HG03558 (cell line): ENCODE measurements around the gene CTAGE1.

ENCODE experiments used
- ATAC-seq: cut with Tn5 transposase; IDR thresholded peaks from one replicate; pipeline ENCODE4 v1.9.1; 2021; ENCODE audit warnings: moderate number of reproducible peaks; ENCODE audit not compliant: unreplicated experiment; ENCODE audit errors: extremely low read depth

The CTAGE1 gene

DNA sequence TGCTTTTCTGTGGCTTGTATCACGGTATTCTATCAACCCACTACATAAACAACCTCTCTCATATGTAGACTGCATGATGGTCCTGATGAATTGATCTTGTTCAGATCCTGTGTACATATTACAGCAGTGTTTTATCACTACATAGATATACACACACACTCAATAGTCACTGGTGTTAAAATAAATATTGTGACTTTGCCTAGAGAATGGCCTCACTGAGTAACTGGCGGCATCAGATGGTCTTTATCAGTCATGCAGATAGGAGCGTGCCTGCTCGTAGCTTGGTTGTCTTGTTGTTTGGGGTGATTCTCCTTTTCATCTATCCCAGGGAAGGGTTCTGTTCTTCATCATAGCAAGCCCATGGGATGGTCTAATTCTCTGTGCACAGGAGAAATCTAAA, 18.4 kb upstream of the CTAGE1 start:
- ATAC-seq: no peak

DNA sequence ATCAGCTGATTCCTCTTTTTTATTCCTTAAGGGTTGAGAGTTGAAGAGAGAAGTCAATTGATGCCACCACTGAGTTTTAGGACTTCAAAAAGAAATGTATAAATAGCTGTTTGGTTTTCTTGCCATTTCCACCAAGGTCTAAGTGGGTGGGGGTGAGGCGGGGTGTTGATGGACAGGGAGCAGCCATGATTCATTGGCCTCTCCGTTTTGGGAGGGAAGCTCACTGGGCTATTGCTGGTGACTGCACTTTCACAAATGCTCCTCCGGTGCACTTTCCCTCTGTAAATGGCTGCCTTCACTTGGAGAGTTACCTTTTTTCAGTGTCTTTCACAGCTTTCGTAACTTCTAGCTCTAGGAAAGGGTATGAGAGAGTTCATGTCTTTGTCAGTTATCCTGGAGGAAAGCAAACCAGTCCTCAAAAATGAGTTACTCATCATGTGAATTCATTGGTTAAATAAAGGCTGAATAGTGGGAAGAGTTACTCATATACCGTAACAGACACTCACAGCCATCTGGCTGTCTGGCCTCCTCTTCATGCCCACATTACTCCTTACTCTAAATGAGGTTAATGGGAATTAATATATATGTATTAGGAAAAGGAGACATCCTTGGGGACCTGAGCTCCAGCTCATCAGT, 17.4 kb upstream of the CTAGE1 start:
- no peak for ATAC-seq

DNA sequence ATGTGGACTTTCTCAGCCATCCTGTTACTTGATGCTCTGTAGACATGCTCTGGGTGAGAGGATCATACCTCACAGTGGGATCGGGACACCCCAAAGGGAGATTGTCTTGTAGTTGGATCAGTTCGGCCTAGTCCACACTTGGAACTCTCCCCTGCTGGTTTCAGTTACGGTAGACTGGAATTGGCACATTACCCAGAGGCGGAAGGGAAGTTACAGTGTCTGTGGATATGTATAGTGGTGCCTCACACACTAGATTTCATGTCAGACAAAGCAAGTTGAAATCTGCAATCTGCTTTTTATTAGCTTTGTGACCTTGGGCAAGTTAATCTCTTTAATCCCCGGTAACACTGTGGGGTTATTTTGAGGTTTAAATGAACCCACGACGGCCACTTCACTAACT, 16.2 kb upstream of the CTAGE1 start:
- ATAC-seq: no peak

DNA sequence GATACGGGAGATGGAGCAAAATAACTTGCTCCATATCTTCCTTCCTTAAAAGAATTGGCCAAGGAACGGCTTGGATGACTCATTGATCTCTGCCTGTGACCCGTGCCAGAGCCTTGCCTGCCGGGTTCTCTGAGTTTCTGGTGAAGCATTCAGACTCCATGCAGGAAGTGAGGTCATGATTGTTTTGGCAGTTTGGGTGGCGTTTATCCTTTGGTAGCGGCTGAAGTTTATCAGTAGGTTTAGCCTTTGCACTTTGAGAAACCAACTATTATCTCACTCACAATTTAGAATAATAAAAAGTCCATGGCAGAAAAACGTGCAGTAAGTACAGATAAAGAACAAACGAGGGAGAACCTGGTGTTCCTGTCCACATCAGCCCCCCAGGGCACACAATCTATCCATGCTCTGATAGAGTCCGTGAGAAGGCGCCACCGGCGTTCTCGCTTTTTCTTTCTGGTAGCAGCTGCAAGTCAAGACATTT, 15.0 kb upstream of the CTAGE1 start:
- ATAC-seq: no peak

DNA sequence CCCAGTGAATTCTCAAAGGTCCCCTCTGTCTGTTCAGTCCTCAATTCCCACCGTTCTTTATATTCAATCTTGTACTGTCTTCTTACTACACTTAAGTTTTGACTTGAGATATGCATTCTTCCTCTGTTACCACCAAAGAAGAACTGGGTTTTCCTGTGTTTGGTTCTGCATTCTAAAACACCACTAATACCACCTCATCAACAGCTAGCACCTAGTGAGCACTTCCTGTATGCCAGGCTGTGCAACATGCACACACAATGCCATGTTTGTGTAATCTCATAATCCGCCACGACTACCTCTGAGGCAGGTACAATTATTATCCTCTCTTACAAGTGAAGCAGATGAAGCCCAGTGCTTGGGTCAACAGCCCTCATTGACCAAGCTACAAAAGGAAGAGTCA, 11.8 kb upstream of the CTAGE1 start:
- no peak for ATAC-seq

GRCh38 chr18:22428672-22429071, 11.0 kb upstream of the CTAGE1 start:
- no peak for ATAC-seq

DNA sequence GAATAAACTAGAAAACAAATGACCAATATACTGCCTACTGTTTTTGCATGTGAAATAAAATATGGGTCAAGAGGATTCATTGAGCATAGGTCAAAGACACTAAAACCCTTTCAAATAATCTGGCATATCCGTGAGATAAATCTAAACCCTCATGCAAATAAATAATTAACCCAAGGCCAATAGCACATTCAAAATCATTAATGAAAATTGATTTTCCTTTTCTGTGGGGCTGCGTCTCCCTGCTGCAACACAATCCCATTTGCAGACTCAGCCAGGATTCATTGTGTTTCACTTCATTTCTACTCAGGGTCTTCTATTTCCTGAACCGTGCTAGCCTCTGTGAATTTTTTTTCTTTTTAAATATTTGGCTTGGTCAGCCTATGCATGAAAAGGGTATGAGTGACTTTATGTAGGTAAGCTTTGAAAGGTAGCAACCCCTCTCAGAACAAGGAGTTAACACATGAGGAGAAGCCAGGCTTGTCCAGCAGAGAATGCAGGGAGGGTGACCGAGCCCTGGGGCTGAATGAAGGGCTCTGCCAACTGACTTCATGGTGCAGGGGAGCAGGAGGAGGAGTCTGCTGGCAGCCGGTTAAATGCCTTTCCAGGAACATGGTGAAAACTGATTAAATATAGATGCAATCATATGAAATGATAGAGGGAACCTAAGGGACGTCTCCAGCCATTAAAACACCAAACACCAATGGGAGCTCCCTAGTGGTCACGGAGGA, 10.3 kb upstream of the CTAGE1 start:
- no peak for ATAC-seq

GRCh38 chr18:22424565-22424963, 6.8 kb upstream of the CTAGE1 start:
- no peak for ATAC-seq

- ATAC-seq: no peak
Observed at GRCh38 chr18:22423878-22424564, 6.3 kb upstream of the CTAGE1 start.

- ATAC-seq: no peak
Observed at GRCh38 chr18:22422909-22423548, 5.3 kb upstream of the CTAGE1 start.

GRCh38 chr18:22420652-22421051, 2.9 kb upstream of the CTAGE1 start:
- ATAC-seq: no peak

- no peak for ATAC-seq
Observed at GRCh38 chr18:22412176-22412911, 5.4 kb downstream of the CTAGE1 start.

DNA sequence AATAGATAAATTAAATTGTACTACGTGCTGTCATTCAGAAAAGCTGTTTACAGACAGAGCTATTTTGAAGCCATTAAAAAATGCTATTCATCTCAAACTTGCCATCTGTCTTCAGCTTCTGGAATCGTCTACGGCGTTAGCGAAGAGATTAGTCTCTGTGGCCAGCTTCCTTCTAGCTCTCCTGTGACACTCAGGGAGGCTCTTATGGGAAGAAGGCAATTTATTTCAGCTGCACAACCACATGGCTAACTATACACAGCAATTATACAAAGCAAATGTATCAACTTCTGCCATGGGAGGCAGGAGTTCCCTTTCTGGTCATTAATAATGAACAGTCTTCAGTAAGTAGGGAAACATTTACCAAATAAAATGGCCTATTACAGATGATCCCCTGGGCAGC, 6.3 kb downstream of the CTAGE1 start:
- no peak for ATAC-seq

- no peak for ATAC-seq
Observed at GRCh38 chr18:22410126-22410525, 7.6 kb downstream of the CTAGE1 start.

DNA sequence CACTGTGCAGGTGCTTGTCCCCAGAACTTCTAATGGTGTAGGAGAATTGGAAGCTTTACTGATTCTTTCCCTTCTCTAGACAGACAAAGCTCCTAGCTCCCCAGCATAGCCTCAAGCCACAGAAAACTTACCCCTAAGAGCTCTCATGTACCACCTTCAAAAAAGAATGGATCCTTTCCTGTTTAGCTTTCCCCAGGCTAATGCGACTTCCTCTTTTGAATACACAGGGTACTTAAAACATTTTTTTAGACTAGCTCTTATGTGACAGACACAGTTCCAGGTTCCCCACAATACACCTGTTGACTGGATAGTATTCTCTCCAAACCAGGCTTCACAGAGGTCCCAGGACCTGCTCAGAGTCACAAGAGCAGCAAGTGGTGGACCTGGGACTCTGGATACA, 8.3 kb downstream of the CTAGE1 start:
- ATAC-seq: no peak

DNA sequence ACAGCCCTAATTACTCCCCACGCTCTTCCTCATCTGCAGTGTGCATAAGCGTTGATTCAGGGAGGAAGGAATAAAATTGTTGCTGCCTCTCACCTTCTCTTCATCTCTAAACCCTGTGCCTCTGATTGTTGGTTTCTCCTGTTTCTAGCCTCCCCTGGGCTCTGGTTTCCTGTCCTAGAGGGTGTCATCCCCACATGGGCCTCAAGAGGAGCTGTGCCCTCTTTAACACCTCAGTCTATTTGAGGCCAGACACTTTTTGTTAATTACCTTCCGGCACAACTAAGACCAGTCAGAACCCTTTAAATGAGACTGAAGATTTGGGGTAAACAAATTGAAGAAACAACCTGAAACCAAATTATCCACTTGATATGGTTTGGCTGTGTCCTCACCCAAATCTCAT, 9.7 kb downstream of the CTAGE1 start:
- ATAC-seq: no peak

DNA sequence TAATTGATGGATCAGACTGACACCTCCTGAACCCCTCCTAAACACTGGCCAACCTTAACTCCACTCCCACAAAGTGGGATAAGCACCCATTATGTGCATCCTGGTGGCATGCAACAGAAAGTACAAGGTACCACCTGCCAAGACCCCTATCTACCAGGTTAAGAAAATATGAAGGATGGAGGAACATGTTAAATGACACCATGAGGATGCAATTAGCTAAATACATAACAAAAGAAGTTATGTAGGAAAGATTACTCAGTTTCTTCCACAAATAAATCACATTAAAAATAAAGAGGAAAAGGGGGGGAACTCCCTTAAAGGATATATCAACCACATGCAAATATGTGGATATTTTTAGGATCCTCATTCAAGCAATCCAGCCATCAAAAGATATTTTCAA, 12.6 kb downstream of the CTAGE1 start:
- ATAC-seq: no peak

GRCh38 chr18:22403950-22404349, 13.8 kb downstream of the CTAGE1 start:
- ATAC-seq: no peak

DNA sequence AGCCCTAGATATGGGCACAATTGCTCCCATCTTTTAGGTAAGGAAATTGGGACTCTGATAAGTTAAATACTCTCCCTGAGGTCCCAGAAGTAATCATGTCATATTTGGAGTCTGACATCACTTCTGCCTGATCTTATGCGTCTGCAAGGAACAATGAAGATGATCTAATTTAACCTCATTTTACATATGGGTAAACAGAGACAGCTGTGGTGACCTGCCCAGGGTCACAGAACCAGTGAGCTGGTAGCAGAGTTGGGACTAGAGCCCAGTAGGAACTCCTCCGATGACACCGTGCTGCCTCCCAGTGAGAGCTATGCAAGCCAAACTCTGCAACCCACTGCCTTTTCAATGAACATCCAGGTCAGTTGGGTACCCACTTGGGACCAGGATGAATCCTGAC, 17.8 kb downstream of the CTAGE1 start:
- no peak for ATAC-seq

DNA sequence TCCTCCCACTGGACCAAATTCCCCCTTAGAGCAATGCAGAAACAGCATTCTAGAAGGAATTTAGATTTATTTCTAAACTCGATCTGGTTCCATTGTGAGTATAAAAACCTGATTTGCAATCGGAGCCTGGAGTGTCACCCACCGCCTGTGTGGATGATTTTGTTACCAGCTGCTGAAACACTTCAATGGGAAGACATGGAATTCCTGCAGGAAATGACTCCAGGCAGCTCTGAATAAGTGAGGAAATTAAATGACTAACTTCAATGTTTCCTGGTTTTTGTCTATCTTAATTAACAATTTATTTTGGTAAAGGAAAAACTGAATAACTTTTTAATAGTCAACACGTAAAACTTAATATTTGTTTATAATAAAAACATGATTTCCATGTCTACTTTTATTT, 19.3 kb downstream of the CTAGE1 start:
- ATAC-seq: no peak
